GDM1 (cell line): ENCODE measurements around the gene HPSE.

Experiments used
- DNase-seq: peaks from one replicate; lab custom pipeline; 2025; lab: John Stamatoyannopoulos, UW

Gene HPSE

GRCh38 chr4:83247415-83248357 lies 87.0 kb downstream of the HPSE start:
- no peak for DNase-seq
